ENCODE measurements around the gene TMEM204.

- TF ChIP-seq, protein P1, sequence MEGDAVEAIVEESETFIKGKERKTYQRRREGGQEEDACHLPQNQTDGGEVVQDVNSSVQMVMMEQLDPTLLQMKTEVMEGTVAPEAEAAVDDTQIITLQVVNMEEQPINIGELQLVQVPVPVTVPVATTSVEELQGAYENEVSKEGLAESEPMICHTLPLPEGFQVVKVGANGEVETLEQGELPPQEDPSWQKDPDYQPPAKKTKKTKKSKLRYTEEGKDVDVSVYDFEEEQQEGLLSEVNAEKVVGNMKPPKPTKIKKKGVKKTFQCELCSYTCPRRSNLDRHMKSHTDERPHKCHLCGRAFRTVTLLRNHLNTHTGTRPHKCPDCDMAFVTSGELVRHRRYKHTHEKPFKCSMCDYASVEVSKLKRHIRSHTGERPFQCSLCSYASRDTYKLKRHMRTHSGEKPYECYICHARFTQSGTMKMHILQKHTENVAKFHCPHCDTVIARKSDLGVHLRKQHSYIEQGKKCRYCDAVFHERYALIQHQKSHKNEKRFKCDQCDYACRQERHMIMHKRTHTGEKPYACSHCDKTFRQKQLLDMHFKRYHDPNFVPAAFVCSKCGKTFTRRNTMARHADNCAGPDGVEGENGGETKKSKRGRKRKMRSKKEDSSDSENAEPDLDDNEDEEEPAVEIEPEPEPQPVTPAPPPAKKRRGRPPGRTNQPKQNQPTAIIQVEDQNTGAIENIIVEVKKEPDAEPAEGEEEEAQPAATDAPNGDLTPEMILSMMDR (conservative IDR thresholded peaks at IDR 0.05) = no peak
- TF ChIP-seq EZH2 (IDR thresholded peaks at IDR 0.05; ENCODE audit: low read depth) = no peak
These were observed 37.7 kb downstream of the TMEM204 start for GRCh38 chr16:1571012-1571671.

All from PC-9 (cell line).